ENCODE measurements around the gene AACS. TPM values are rescaled to one million over a fixed set of nuclear protein-coding genes. Genes with fewer than 3 reads are reported as not detected.

The AACS gene
- total RNA-seq, 4 donors from 2014 or later, result 15.3 to 79.1 (median 29.7) TPM

DNA sequence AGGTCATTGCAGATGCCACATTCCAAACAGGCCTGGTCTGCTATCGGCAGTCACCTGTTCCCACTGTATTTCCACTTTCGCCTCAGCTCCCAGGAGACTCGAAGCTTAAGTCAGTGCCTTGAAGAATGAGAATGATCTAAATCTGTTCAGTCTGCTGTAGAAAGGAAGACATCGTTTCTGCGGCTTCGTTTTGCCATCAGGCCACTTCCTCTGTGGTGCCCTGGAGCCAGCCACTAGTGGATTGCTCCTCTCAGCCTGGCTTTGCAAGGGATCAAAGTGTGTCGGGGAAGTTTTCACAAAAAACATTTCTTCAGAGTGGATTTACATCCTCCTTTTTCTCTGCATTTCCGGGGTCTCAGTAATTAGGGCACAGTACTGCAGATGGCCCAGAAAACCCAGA is 66.7 kb downstream of the AACS start:
- TF ChIP-seq, protein P1, sequence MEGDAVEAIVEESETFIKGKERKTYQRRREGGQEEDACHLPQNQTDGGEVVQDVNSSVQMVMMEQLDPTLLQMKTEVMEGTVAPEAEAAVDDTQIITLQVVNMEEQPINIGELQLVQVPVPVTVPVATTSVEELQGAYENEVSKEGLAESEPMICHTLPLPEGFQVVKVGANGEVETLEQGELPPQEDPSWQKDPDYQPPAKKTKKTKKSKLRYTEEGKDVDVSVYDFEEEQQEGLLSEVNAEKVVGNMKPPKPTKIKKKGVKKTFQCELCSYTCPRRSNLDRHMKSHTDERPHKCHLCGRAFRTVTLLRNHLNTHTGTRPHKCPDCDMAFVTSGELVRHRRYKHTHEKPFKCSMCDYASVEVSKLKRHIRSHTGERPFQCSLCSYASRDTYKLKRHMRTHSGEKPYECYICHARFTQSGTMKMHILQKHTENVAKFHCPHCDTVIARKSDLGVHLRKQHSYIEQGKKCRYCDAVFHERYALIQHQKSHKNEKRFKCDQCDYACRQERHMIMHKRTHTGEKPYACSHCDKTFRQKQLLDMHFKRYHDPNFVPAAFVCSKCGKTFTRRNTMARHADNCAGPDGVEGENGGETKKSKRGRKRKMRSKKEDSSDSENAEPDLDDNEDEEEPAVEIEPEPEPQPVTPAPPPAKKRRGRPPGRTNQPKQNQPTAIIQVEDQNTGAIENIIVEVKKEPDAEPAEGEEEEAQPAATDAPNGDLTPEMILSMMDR (IDR thresholded peaks at IDR 0.05; ENCODE audit: low read depth), result no peak

DNA sequence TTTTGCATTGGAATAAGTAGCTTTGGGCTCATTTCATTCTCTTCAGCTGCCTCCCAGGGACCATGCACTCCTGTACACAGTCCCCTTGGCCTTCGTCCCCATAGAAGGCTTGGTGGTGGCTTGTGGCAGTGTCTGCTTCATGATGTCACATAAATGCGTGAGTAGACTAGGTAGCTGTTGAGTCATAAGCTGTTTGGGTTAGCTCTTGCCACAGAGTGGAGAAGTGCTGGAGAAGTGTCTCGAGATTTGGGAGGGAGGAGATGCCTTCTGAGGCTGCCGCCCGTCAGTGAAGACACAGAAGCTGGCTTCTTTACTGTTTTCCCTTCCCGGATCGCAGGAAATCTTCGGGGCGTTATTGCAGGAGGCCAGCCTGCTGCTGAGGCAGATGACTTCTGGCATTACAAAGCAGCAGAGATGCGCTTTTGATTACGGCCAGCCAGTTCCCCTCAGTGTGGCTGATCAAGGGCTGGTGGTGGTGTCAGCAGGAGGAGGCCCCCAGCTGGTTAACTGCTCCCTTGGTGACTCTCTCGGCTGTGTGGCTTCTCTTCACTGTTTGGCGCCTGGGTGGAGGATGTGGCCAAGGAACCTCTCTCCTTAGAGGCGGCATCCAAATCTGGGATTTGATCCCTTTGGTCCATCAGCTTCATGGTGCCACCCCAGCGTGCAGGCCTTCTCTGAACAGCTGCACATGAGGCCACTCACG is 67.6 kb downstream of the AACS start:
- TF ChIP-seq, protein P1 (IDR thresholded peaks at IDR 0.05; ENCODE audit: low read depth), result no peak

DNA sequence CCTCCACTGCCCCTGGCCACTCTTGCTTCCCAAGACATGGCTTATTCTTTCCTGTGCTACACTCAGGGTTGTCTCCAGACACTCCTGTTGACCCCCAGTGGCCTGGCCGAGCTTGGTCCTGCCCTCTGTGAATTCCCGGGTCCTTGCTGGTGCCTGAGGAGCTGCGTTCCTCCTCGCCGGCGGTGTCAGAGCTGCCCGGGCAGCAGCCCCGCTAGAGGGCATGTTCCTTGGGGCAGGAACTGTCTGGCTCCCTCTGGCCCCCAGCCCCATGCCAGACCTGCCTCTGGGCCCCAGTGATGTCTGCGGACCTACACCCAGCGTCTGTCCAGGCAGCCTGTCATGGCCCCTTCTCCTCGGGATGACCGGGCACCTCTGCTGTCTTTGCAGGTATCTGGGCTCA is 68.4 kb downstream of the AACS start:
- TF ChIP-seq, protein P1 (IDR thresholded peaks at IDR 0.05; ENCODE audit: low read depth), result no peak

DNA sequence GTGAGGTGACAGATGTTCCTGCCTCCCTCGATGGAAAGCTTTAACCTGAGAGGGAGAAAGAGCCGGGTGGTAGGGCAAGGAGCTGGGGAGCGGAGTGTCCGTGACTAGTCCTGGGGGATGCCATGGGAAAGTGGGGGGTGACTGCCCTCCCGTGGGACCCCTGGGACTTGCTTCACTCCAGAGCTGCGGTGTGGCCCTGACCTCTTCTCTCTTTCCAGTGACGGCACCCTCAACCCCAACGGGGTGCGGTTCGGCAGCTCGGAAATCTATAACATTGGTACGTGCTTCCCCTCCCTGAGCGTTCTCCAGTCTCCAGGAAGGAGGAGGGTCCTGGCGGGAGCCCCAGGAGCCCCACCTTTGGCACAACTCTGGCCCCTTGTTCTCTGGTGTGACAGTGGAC is 69.3 kb downstream of the AACS start:
- TF ChIP-seq, protein P1 (IDR thresholded peaks at IDR 0.05; ENCODE audit: low read depth), result no peak

DNA sequence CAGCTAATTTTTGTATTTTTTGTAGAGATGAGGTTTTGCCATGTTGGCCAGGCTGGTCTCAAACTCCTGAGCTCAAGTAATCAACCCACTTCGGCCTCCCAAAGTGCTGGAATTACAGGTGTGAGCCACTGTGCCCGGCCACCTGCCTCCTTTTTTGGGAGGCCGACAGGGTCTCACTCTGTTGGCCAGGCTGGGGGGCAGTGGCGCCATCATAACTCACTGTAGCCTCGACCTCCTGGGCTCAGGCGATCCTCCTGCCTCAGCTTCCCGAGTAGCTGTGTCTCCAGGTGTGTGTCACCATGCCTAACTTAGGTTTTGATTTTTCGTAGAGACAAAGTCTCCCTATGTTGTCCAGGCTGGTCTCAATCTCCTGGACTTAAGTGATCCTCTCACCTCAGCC is 70.7 kb downstream of the AACS start:
- TF ChIP-seq, protein P1 (IDR thresholded peaks at IDR 0.05; ENCODE audit: low read depth), result no peak

DNA sequence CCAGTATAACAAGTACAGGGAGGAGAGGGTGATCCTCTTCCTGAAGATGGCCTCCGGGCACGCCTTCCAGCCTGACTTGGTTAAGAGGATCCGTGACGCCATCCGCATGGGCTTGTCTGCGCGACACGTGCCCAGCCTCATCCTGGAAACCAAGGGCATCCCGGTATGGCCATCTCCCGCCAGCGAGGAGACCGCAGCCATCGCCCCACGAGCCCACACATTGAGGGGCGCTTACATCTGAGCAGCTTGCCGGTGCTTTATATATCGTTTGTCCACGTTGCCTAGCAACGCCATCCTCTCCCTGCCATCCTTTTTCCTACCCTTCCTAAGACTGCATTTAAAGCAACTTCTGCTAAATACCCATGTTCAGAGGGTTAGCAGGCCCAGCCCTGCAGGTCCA is 71.5 kb downstream of the AACS start:
- TF ChIP-seq, protein P1 (IDR thresholded peaks at IDR 0.05; ENCODE audit: low read depth), result no peak

DNA sequence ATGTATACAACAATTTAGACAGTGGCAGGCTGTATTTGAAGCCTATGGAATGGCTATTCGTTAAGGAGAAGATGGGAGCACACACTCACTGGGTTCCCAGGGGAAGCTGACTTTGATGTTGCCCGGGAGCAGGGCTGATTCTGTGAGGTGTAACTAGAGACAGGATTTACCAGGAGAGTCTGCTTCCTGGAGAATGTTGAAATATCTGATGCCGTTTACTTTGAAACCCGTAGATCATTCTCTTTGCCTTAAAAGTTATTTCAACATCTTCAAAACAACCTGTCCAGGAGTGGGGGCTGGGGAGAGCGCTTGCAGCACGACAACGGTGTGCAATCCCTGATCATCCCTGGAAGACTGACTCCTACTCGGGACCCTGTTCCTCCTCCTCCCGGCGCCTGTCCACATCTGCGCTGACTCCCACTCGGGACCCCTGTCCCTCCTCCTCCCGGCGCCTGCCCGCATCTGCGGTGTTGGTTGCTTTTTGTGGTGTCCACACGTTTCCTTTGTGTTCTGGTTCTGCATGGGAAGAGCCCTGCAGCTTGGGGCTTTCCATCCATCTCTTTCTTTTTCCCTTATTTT is 72.6 kb downstream of the AACS start:
- TF ChIP-seq, protein P1 (IDR thresholded peaks at IDR 0.05; ENCODE audit: low read depth), result no peak
